Measurements from ENCODE around the gene TMEM97.
"Not testable (repeated sequence)": the region's sequence is repeated elsewhere in the genome, so short reads cannot be mapped to it uniquely, and the experiment has no call there.

TMEM97 gene

DNA sequence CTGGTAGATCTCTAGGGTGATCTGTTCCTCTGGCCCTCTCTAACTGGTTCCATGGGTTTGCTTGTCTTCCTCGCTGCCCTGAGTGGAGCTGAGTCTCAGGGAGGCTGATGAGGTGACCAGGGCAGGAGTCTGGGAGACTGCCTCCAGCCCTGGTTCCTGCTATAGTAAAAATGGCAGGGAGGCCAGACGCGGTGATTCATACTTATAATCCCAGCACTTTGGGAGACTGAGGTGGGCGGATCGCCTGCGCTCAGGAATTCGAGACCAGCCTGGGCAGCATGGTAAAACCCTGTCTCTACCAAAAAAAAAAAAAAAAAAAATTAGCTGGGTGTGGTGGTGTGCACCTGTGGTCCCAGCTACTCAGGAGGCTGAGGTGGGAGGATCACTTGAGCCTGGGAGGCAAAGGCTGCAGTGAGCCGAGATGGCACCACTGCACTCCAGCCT is 19.8 kb downstream of the TMEM97 start:
- DNase-seq, result not testable (repeated sequence)

GRCh38 chr17:28339431-28339830 is 20.4 kb downstream of the TMEM97 start:
- DNase-seq, result no peak

GRCh38 chr17:28340374-28340773 is 21.4 kb downstream of the TMEM97 start:
- DNase-seq, result no peak

DNA sequence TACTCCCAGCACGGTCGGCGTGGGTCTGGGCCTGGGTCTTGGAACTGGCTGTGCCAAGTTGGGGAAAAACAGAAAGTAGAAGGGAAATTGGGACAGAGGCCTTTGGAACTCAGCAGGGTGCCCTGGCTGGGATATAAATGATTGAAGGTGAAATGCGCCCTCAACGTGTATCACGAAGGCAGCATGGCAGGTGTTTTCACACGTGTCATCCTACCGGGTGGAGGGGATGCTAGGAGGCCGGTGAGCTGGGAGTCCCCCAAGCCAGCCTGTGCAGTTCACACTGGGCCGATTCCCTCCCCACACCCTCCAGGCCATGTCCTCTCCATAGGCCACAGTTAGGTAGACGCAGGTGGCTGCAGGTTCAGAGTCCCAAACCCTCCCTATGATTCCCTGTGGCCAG is 22.5 kb downstream of the TMEM97 start:
- DNase-seq, result no peak

GRCh38 chr17:28342313-28342712 is 23.3 kb downstream of the TMEM97 start:
- DNase-seq, result no peak

DNA sequence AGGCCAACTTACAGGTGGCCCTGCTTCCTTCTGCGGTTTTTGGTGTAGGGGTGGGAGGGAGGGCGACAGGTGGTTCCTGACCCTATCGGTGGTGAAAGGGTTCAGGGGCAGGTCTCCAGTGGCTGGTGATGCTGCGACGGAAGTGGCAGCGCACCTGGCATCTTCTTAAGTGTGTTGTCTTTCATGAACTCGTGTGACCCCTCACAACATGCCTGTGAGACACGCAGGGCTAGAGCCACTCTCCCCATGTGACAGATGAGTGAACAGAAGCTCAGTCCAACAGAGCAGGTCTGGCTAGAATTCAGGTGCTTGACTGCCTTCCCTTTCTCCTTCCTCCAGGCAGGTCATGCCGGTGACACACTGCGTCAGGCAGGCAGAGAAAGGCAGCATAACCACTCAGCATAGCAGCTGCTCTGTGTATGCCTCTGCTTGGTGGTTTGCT is 24.5 kb downstream of the TMEM97 start:
- DNase-seq, result no peak

DNA sequence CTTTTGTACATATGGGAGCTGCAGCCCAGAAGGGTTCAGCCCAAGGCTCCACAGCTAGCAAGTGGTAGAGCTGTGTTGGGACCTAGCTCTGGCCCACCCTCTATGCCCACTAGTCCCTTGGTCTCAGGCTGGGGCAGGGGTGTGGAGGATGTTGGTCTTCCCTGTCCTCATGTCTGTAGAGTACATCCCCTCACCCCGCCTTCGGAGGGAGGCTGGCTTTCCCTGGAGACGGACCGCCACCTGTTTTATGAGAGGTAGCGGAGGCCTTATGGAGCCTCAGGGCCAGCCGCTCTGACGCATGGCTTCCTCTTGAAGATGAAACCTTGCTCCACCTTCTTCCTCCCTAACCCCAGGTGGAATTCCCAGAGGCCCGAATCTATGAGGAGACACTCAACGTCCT is 25.0 kb downstream of the TMEM97 start:
- no peak for DNase-seq

DNA sequence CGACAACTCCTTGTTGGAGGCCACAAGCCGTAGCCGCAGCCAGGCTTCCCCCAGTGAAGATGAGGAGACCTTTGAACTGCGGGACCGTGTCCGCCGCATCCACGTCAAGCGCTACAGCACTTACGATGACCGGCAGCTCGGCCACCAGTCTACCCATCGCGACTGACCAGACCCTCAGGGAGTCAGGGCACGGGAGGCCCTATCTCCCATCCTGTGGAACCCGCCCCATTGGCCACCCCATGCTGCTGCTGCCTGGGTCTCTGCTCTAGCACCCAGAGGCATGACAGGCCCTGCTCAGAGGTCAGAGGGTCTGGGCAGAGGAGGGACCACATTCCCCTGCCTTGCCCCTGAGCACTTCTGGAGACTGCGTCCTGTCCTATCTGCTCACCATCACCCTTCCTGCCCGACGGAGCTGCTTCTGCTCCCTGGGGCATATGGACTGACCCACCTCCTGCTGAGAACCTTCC is 25.5 kb downstream of the TMEM97 start:
- DNase-seq, result no peak

GRCh38 chr17:28345419-28346198 is 26.6 kb downstream of the TMEM97 start:
- no peak for DNase-seq

DNA sequence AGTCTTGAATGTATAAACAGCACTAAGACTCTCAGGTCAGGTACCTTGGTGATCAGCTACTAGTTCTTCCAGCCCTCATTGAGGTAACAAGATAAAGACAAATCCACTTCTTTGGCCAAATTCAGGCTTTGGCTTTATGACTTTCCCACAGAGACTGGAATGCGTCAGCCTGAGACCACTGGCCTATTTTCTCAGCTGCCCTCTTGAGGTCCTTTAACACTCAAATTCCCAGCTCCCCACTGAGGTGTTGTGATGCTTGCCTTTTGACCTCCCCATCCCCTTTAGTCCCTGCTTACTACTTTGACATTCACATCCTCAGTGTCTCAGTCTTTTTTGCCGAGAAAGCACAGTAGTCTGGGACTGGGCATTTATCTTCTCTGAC is 27.2 kb downstream of the TMEM97 start:
- no peak for DNase-seq

GRCh38 chr17:28346746-28347246 is 27.8 kb downstream of the TMEM97 start:
- no peak for DNase-seq

GRCh38 chr17:28347261-28347891 is 28.4 kb downstream of the TMEM97 start:
- no peak for DNase-seq

GRCh38 chr17:28348979-28349378 is 30.0 kb downstream of the TMEM97 start:
- DNase-seq, result no peak

DNA sequence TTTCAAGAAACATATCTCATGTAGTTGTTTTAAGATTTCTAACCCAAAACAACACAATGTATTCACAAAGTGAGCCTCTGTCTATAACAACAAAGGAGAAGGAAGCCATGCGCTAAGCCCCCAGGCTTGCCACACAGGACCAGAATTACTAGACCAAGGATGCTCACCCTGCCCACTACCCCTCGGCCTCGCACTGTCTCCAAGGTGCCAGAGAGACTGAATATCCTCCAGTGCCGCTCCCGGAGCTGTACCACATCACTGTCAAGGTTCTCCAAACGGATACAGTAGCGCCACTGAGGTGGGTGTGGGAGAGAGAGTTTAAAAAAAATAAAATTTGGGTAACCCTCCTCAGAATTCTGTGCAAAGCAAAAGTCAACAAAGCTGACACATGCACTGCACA is 31.3 kb downstream of the TMEM97 start:
- DNase-seq, result no peak

GRCh38 chr17:28357061-28357900 is 38.3 kb downstream of the TMEM97 start, which contains the start of gene POLDIP2:
Gene POLDIP2, minus strand, starts transcription at chr17:28357527. Its CDS starts 79 bp downstream, at chr17:28357448.
- peak; percentile 94 for DNase-seq

DNA sequence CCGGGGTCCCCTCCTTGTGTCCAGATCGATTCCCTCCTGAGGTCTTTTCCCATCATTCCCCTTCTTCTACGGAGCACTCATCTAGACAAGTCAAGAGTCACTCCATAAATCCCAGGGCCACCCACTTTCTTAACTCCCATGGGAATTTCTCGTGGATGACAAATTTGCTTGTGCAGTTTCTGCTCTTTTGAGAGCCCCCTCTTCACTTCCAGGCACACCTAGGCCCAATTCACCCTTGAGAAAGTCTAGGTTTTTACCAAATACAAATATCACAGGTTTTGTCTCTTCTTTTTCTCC is 38.8 kb downstream of the TMEM97 start:
- DNase-seq, result no peak

GRCh38 chr17:28363186-28363585 is 44.2 kb downstream of the TMEM97 start:
- DNase-seq, result no peak

DNA sequence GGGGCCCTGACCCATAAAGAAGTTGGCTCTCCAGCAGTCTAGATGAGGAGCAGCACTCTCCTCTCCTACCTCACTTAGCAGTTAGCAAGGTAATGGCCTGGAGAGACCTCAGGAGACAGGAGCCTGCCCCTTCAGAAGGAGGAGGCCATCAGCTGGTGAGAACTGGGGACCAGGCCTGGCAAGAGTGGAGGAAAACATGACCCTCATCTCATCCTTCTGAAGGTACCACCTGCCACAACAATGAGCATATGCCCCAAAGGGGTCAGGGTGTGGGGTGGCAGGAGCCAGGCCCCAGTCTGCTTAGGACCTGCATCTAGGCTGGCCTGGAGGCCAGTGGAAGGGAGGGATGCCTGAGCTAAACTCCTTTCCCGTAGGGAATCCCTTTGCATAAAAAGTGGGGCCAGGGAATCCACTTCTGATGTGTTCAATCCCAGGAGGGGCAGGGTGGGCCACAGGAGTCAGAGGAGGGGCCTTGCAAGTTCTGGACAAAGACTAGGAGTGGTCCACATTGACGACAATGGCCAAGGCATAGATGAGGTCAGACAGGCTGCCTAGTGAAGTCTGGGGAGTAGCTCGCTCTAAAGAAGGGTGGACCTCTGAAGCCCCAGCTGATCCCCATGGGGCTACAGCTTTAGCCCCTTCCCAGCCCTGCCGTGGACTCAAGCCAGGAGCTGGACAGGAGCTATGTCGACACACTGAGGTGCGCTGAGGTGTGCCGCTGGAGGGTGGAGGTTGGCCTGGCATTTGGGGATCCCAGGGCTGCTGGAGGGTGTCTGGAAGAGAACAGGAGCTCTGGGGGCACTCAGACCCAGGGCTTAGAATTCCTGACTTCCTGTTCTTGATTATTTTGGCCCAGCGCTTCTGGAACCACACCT is 45.0 kb downstream of the TMEM97 start:
- DNase-seq, result no peak

DNA sequence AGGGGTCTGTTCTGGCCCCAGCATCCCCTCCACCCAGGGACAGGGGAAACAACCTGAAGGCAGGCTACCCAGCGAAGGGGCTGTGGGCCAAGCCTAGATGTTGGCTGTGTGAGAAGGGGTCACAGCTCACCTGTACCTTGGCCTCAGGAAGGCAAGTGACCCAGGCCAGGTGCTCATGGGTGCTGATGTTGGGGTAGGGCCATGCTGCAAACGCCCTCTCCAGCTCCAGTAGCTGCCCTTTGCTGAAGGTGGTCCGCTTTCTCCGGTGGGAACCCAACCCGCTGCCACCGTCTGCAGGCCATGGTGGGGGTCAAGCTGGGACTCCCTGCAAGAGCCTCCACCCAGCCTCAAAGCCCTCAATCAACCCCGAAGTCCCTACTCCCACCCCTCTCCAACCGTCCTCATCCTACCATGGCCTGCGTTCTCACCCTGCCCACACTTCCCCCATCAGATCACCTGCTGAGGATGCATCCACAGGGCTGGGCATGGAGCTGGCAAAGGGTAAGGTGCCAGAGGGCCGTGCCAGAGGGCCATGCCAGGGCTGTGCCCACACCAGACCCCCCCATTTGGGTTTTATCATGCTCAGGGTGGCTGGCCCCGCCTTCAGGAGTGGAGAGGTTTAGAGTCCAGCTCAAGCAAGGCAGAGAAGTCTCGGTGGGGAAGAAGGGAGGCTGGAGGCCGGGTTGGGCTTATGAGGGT is 45.8 kb downstream of the TMEM97 start, which contains the start of gene SEBOX:
Gene SEBOX (minus strand): TSS at position 535 of the 699 bp plus-strand sequence. CDS start 48 bp downstream, at position 487.
- DNase-seq, result no peak

DNA sequence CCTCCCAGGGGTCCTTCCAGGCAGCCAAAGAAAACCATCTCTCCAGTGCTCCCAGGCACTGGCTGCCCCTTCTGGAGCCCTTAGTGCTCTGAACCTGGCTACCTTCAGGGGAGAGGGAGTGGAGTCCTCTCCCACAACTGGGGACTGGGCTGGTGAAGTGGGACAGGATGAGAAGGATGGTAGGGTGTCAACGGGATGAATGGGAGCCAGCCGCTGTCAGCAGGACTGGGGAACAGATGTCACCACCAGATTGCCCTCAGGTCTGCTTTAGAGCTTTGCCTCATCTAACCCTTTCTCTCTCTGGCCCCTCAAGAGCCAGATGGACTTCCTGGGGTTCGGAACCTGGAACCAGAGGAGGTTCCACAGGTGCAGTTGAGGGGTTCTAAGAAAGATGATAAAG is 46.5 kb downstream of the TMEM97 start:
- DNase-seq, result no peak

DNA sequence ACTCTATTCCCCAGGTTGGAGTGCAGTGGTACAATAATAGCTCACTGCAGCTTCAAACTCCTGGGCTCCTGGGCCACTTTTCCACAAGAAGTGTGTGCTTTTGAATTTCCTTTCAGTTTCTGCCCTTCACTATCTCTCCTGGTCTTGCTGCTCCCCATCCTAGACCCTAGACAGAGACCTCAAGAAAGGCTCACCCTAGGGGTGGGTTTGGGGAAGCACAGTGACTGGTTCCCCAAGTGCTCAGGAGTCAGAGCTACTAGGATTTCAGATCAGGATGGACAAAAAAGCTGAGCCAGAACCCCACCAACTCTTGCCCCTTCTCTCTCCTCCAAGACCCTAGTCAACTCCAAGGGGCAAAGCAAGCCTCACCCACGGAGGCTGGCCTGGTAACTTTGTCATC is 47.6 kb downstream of the TMEM97 start:
- no peak for DNase-seq

All from activated CD4-positive, alpha-beta T cell treated with anti-CD3 and anti-CD28 coated beads, Interleukin-2, amount 50 U/mL, for 1 hour (primary cell).